SH-SY5Y (cell line): ENCODE measurements around the gene SALL1.

ENCODE experiments used
- GATA2 ChIP-seq: IDR thresholded peaks from 2 replicates; pipeline ENCODE4 v1.6.1; 2011; ENCODE audit warnings: mild to moderate bottlenecking, low read depth, low read length
- GATA3 ChIP-seq: IDR thresholded peaks from 2 replicates; pipeline ENCODE4 v1.6.1; 2011; ENCODE audit warnings: low read depth, mild to moderate bottlenecking, low read length, moderate library complexity

DNA sequence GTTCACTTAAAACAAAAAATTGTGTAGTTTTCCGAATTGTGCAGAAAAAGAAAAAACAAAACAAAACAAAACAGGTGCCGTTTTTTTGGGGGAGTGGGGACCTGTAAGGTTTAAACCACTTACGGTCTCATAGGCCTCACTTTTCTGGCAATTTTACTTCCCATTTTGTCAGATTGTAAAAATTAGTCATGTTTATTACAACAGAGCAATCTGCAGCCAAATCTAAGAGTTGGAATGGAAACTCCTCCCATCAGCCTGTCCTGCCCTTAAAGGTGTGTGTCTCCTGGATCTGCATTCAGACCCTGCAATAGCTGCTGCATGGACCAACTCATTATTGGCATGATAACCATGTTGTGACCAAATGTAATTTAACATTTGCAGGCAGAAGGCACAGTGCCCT is 8.2 kb upstream of the SALL1 start:
- no peak for TF ChIP-seq GATA3
- TF ChIP-seq GATA2, result no peak
